Placental epithelial cell (primary cell): ENCODE results near the gene ELF3. TPM values are rescaled to one million over a fixed set of nuclear protein-coding genes. Genes with fewer than 3 reads are reported as not detected.

Experiments used
- small RNA-seq: library from RNA; depleted of rRNA; stranded (forward); fragments of <200 nt; gene quantifications from one replicate; pipeline ENCODE3, GENCODE V24; 2012
- total RNA-seq: library from RNA; depleted of rRNA; stranded (reverse); fragments of >200 nt; gene quantifications from 2 replicates; pipeline ENCODE4 v1.2.3, GENCODE V29; 2012

ELF3 gene
- total RNA-seq = 6.3 and 6.7 TPM in 2 replicates

GRCh38 chr1:202010180-202011015 is at the start of gene ELF3:
ELF3 (plus strand) TSS chr1:202010587; CDS start chr1:202011137, 550 bp downstream.

DNA sequence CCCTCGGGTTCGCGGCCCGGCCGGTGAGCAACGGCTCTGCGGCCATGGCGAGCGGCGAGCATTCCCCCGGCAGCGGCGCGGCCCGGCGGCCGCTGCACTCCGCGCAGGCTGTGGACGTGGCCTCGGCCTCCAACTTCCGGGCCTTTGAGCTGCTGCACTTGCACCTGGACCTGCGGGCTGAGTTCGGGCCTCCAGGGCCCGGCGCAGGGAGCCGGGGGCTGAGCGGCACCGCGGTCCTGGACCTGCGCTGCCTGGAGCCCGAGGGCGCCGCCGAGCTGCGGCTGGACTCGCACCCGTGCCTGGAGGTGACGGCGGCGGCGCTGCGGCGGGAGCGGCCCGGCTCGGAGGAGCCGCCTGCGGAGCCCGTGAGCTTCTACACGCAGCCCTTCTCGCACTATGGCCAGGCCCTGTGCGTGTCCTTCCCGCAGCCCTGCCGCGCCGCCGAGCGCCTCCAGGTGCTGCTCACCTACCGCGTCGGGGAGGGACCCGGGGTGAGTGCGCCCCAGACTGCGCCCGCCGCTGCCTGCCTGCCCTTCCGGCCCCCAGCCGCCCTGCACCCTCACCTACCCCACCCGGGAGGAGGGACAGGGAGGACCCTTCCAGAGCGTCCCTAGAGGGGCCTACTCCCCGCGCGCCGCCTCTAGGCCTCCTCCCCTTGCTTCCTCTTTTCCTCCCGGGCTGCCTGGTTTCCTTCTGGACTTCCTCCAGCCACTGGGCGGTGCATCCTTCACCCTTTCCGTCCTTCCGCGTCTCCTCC is 27.6 kb upstream of the ELF3 start, which contains the start of gene RNPEP:
RNPEP (plus strand) TSS at position 26 of the 757 bp plus-strand sequence; CDS start at position 45, 19 bp downstream.

Small RNA genes within 50 kb of the gene (small RNA-seq; reads per million reads assigned to genes)
- gene AL691482.1 (not detected), gene AL691482.2 (not detected), gene MIR6740 (0.37 reads per million, percentile 15 among the genes with 10 or more reads in this experiment), gene RF00156 (0.83 reads per million, percentile 49 among the genes with 10 or more reads in this experiment)

Other genes starting within 250 kb of the ELF3 start
- gene IPO9, start 181.4 kb upstream of the ELF3 start, total RNA-seq = 23.9 and 27.5 TPM in 2 replicates
- 17.9 and 18.1 TPM in 2 replicates for gene SHISA4, start 121.7 kb upstream of the ELF3 start, total RNA-seq
- 0.22 and 0.39 TPM in 2 replicates for gene LMOD1, start 64.0 kb upstream of the ELF3 start, total RNA-seq
- 24.7 and 44.6 TPM in 2 replicates for gene TIMM17A, start 55.1 kb upstream of the ELF3 start, total RNA-seq
- gene RNPEP, start 27.9 kb upstream of the ELF3 start, total RNA-seq = 82.1 and 108 TPM in 2 replicates
- under 0.01 TPM in 1 of 2 replicates, not detected in the other for gene GPR37L1, start 112.3 kb downstream of the ELF3 start, total RNA-seq
- gene ARL8A, start 134.2 kb downstream of the ELF3 start, total RNA-seq = 11.8 and 11.9 TPM in 2 replicates
- not detected in 2 replicates for gene PTPN7, start 150.0 kb downstream of the ELF3 start, total RNA-seq
- gene LGR6, start 183.2 kb downstream of the ELF3 start, total RNA-seq = 0.76 and 2.4 TPM in 2 replicates